ENCODE measurements around the gene KRTAP5-8.
"Not testable (repeated sequence)": the region's sequence is repeated elsewhere in the genome, so short reads cannot be mapped to it uniquely, and the experiment has no call there.

DNA sequence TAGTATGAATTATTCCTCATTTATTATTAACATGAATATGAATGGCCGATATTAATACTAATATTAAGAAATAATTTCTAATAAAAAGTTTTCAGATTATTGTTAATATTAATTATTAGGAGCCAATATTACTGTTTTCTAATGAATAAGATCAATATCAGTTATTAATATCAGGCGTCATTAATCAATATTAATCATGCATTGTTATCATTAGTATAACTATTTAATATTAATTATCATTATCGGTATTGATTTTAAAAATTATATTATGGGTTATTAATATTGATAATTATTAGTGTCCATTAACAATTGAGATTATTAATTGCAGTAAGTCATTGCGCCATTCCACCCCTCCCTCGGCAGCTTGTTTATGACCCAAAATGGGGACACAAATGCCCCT is 47.8 kb downstream of the KRTAP5-8 start:
- TF ChIP-seq, protein P1, sequence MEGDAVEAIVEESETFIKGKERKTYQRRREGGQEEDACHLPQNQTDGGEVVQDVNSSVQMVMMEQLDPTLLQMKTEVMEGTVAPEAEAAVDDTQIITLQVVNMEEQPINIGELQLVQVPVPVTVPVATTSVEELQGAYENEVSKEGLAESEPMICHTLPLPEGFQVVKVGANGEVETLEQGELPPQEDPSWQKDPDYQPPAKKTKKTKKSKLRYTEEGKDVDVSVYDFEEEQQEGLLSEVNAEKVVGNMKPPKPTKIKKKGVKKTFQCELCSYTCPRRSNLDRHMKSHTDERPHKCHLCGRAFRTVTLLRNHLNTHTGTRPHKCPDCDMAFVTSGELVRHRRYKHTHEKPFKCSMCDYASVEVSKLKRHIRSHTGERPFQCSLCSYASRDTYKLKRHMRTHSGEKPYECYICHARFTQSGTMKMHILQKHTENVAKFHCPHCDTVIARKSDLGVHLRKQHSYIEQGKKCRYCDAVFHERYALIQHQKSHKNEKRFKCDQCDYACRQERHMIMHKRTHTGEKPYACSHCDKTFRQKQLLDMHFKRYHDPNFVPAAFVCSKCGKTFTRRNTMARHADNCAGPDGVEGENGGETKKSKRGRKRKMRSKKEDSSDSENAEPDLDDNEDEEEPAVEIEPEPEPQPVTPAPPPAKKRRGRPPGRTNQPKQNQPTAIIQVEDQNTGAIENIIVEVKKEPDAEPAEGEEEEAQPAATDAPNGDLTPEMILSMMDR (IDR thresholded peaks at IDR 0.05; ENCODE audit: poor library complexity) = not testable (repeated sequence)
- not testable (repeated sequence) for TF ChIP-seq EZH2 (IDR thresholded peaks at IDR 0.05; ENCODE audit: borderline replicate concordance)
